SH-SY5Y (cell line): ENCODE measurements around the gene DDX59.

Experiments
- GATA2 ChIP-seq: IDR thresholded peaks from 2 replicates; pipeline ENCODE4 v1.6.1; 2011; ENCODE audit warnings: mild to moderate bottlenecking, low read depth, low read length
- GATA3 ChIP-seq: IDR thresholded peaks from 2 replicates; pipeline ENCODE4 v1.6.1; 2011; ENCODE audit warnings: low read depth, mild to moderate bottlenecking, low read length, moderate library complexity

DNA sequence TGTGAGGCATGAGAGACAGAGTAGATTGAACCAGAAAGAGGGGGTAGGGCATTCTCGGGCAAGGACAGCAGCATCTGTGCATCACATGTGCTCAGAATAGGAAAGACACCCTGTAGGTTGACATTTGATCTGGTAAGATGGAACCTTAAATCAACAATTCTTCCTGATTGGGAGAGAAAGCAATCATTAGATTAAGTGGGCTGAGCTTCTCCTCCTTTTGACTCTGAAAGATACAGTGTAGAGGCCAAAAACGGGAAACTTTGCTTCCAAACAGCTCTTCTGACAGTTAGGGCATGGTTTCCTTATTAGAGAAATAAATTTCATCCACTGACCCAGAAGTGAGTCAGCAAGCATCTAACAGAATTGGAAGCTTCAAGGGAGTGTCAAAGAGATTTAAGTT lies 58.9 kb downstream of the DDX59 start:
- TF ChIP-seq GATA3, result no peak
- TF ChIP-seq GATA2, result no peak
